Measurements from ENCODE around the gene TPST2. TPM values are rescaled to one million over a fixed set of nuclear protein-coding genes. Genes with fewer than 3 reads are reported as not detected.
A peak's percentile ranks its signal among the peaks of the same experiment; 100 is the strongest.

TPST2 gene
- total RNA-seq, 2 donors from 2014 or later = 37.7 to 82.3 TPM

- peaks cover 23 to 56% of the 10 kb centered on the region in 2 donors for H3K4me1 ChIP-seq (ENCODE audit: control insufficient read depth in 1 of 2, low read depth in 2 of 2)
- no peak for DNase-seq (ENCODE audit: low spot score)
These were observed 105.6 kb downstream of the TPST2 start for GRCh38 chr22:26484360-26484706.

GRCh38 chr22:26483439-26484359 lies 106.2 kb downstream of the TPST2 start, which contains the start of the genes HPS4 and SRRD:
TSS of gene HPS4 (minus strand) at chr22:26483783. CDS start at chr22:26481762, 2,021 bp downstream.
TSS of gene SRRD (plus strand) at chr22:26483877. CDS start at chr22:26483891, 14 bp downstream.
- Histone ChIP-seq H3K36me3 (peaks cover under 1% of the 10 kb centered on the region), H3K27ac (peak within 1 kb of the TSS; percentile 78 to 85), H3K9me3 (no peaks in the 10 kb centered on the region), H3K4me1 (ENCODE audit: control insufficient read depth in 1 of 2, low read depth in 2 of 2) (peaks cover 23 to 58% of the 10 kb centered on the region in 2 donors), H3K27me3 (replicated peaks; ENCODE audit: insufficient read depth) (no peaks in the 10 kb centered on the region), H3K4me3 (peak within 1 kb of the TSS; percentile 77)
- peak; percentile 65 for ATAC-seq (ENCODE audit: insufficient number of reproducible peaks, low FRiP score, low read depth)
- TF ChIP-seq, protein P1, sequence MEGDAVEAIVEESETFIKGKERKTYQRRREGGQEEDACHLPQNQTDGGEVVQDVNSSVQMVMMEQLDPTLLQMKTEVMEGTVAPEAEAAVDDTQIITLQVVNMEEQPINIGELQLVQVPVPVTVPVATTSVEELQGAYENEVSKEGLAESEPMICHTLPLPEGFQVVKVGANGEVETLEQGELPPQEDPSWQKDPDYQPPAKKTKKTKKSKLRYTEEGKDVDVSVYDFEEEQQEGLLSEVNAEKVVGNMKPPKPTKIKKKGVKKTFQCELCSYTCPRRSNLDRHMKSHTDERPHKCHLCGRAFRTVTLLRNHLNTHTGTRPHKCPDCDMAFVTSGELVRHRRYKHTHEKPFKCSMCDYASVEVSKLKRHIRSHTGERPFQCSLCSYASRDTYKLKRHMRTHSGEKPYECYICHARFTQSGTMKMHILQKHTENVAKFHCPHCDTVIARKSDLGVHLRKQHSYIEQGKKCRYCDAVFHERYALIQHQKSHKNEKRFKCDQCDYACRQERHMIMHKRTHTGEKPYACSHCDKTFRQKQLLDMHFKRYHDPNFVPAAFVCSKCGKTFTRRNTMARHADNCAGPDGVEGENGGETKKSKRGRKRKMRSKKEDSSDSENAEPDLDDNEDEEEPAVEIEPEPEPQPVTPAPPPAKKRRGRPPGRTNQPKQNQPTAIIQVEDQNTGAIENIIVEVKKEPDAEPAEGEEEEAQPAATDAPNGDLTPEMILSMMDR (IDR thresholded peaks at IDR 0.05) = no peak
- DNase-seq (ENCODE audit: low spot score) = peak; percentile 67

More at GRCh38 chr22:26484360-26484706, 105.6 kb downstream of the TPST2 start:
- TF ChIP-seq, protein P1 (IDR thresholded peaks at IDR 0.05) = no peak
- ATAC-seq (ENCODE audit: insufficient number of reproducible peaks, low FRiP score, low read depth) = no peak
- peak overlapping the region; percentile 78 to 85 for H3K27ac ChIP-seq
- peak overlapping the region; percentile 77 for H3K4me3 ChIP-seq
- H3K27me3 ChIP-seq (replicated peaks; ENCODE audit: insufficient read depth) = no peaks in the 10 kb centered on the region
- no peaks in the 10 kb centered on the region for H3K9me3 ChIP-seq
- peaks cover 7% of the 10 kb centered on the region for H3K36me3 ChIP-seq

DNA sequence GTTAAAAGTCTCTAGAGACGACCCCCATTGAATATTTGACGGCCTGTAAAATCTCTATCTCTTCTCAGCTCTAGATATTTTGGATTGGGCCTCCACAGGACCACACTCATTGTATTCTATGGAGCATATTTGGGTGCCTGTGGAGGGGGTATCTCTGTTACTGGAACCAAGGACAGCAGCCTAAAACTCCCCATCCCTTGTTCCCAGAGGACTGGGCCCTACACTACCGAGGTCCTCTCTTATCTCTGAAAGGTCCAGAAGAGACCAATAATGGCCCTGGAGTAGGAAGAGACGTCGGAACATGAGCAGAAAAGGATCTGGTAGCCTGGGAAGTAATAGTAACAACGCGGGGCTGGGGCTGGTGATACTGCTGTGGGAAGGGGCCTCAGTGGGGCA lies 106.9 kb downstream of the TPST2 start:
- H3K4me1 ChIP-seq (ENCODE audit: control insufficient read depth in 1 of 2, low read depth in 2 of 2) = peaks cover 23 to 58% of the 10 kb centered on the region in 2 donors
- ATAC-seq (ENCODE audit: insufficient number of reproducible peaks, low FRiP score, low read depth) (no peak), DNase-seq (ENCODE audit: low spot score) (no peak)
- peak overlapping the region; percentile 78 to 85 for H3K27ac ChIP-seq
- no peaks in the 10 kb centered on the region for H3K27me3 ChIP-seq (replicated peaks; ENCODE audit: insufficient read depth)
- H3K4me3 ChIP-seq = peak overlapping the region; percentile 77
- no peaks in the 10 kb centered on the region for H3K9me3 ChIP-seq
- TF ChIP-seq, protein P1 (IDR thresholded peaks at IDR 0.05) = no peak
- H3K36me3 ChIP-seq = no peaks in the 10 kb centered on the region

DNA sequence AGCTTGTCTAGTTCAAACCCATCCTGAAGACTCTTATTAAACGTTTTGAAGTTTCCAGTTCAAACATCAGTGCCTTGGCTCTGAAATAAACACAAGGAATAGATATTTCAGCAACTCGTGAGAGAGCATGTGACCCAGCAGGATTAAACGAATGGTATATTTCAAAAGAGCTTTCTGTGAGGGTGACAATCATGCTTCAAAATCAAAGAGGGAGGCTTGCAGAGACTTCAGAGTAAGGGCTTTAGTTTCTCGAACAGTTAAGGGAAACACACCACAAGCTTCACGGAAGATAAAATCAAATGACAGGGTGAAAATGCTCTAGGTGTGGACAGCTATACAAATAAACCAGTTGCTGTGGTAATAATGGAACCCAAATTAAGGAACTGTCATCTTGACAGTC lies 107.8 kb downstream of the TPST2 start:
- no peak for ATAC-seq (ENCODE audit: insufficient number of reproducible peaks, low FRiP score, low read depth)
- H3K4me1 ChIP-seq (ENCODE audit: control insufficient read depth in 1 of 2, low read depth in 2 of 2) = peaks cover 23 to 58% of the 10 kb centered on the region in 2 donors

GRCh38 chr22:26481694-26482093 lies 108.2 kb downstream of the TPST2 start:
- Histone ChIP-seq H3K27me3 (replicated peaks; ENCODE audit: insufficient read depth) (no peaks in the 10 kb centered on the region), H3K36me3 (no peaks in the 10 kb centered on the region), H3K4me1 (ENCODE audit: control insufficient read depth in 1 of 2, low read depth in 2 of 2) (peaks cover 23 to 58% of the 10 kb centered on the region in 2 donors), H3K4me3 (no peak overlapping the region), H3K27ac (no peak overlapping the region), H3K9me3 (no peaks in the 10 kb centered on the region)
- no peak for DNase-seq (ENCODE audit: low spot score)
- TF ChIP-seq, protein P1 (IDR thresholded peaks at IDR 0.05) = no peak
- ATAC-seq (ENCODE audit: insufficient number of reproducible peaks, low FRiP score, low read depth) = no peak

More for the DNA sequence above, 107.8 kb downstream of the TPST2 start:
- no peak overlapping the region for H3K27ac ChIP-seq
- DNase-seq (ENCODE audit: low spot score) = no peak
- no peaks in the 10 kb centered on the region for H3K9me3 ChIP-seq
- no peak overlapping the region for H3K4me3 ChIP-seq
- TF ChIP-seq, protein P1 (IDR thresholded peaks at IDR 0.05) = no peak
- no peaks in the 10 kb centered on the region for H3K36me3 ChIP-seq
- H3K27me3 ChIP-seq (replicated peaks; ENCODE audit: insufficient read depth) = no peaks in the 10 kb centered on the region

Measured in thoracic aorta (tissue), 2 donors.